ENCODE results near the gene CLK3.
"Not testable (repeated sequence)": the region's sequence is repeated elsewhere in the genome, so short reads cannot be mapped to it uniquely, and the experiment has no call there.

Gene CLK3

DNA sequence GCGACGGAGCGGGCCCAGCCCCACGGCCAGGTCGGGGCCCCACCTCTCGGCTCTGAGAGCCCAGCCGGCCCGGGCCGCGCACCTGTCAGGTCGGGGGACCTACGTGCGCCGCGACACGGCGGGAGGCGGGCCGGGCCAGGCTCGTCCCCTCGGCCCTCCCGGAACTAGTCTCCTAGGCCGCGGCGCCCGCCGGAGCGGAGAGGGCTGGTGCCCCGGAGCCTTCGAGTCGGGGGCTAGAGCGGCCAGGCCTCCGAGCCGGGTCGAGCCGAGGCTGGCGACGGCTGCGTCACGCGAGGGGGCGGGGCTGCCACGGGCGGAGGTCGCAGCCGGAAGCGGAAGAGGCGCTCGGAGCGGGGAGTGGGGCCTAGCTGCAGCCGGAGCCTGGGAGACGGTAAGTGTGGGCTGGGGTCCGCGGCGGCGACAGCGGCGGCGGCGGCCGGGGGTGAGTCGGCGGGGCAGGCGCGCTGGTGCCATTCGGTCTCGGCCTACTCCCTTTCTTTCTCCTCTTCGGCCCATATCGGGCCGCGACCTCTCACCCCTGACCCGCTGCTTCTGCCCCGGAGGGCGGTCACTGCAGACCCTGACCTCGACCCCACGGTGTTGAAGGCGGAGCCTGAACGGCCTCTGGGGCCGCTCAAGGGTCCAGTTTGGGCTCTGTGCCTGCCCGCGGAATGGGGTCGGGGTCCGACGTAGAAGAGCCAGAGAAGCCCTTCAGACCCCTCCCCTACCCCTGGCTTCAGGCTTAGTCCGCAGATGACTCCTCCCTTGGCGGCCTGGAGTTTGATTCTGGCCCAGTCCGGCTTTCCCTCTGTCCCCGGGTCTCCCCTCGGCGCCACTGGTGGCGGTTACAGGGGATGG lies at the start of gene CLK3:
TSS of gene CLK3 (plus strand) at position 329 of the 858 bp plus-strand sequence. CDS start 3,361 bp downstream, outside the sequence.
- peak; percentile 87 for DNase-seq (ENCODE audit: low spot score)

DNA sequence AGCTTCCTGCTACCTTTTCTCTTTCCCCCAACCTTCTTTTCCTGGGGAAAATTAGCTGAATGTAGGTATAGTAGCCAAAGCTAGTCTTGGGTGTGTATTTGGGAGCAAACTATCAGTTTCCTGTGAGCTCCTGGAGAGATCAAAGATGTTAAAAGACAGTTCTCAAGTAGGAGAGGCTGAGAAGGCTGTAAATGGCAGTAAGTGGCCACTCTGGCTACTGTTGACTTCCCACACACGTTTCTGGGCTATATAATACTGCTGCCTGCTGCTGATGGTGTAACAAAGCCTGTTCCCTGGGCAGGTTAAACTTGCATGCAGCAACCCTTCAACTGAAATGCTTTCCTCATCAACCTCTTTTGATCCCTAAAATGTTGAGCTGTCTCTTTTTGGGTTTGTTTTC lies 47.0 kb upstream of the CLK3 start:
- no peak for DNase-seq (ENCODE audit: low spot score)

DNA sequence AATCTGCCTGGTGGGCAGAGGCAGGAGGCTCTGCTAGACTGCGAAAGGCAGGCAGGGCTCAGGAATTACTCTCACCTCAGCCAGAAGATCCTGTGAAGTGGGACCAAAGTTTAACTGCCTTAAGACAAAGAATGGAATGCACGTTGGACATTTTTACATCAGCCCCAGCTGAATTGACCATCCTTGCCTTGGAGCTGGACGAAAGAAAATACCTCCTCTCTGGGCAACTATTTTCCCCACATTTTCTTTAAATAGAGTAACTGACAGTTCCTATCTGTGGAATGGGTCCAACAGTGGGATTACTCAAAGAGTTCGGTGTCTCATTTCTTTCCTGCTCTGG lies 45.9 kb upstream of the CLK3 start:
- no peak for DNase-seq (ENCODE audit: low spot score)

DNA sequence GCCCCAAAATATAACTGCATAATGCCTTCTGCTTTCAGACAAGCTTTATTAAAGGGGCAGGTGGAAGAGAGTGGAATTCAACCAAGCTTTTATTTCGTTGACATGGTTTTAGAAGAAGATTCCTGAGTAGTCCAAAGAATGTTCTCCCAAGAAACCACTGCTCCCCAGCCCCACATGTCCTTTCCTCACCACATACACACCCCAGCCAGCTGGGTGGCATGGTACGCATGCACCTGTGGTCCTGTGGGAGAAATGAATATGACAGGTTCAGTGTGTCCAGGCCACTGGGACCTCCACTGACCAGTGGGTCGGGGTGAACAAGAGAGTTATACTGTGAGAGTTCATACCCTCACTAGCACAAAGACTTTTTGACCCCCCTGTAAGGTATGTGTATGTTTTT lies 44.4 kb upstream of the CLK3 start:
- DNase-seq (ENCODE audit: low spot score), result no peak

DNA sequence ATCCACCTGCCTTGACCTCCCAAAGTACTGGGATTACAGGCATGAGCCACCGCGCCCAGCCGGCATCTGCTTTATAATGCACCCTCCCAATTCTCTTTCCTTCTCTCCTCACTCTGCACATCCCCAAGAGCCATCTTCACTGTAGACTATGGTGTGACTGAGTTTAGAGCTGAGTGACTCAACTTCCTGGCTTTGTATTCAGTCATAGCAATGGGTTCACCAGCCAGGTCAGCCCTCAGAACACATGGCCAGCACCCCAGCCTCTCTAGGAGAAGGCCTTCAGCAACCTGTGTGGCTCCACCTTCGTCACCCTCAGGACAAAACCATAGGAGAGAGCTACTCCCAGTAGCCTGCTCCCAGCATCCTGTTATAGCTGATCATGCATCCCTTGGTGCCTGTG lies 41.6 kb upstream of the CLK3 start:
- DNase-seq (ENCODE audit: low spot score), result no peak

DNA sequence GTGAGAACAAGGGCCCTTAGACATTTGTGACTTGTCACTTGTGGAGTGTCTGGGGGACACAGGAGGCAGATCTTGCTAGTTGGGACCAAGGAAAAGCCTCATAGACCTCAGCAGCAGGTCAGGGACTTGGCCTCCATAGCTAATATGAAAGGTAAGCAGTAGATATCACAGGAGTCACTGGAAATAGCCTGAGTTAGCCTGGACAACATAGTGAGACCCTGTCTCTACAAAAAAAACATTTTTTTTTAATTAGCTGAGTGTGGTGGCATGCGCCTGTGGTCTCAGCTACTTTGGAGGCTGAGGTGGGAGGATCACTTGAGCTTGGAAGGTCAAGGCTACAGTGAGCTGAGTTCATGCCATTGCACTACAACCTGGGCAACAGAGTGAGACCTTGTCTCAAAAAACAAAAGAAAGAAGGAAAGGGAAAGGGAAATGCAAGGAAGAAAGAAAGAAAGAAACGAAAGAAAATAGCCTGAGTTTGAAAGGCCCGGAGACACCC lies 37.1 kb upstream of the CLK3 start:
- no peak for DNase-seq (ENCODE audit: low spot score)

DNA sequence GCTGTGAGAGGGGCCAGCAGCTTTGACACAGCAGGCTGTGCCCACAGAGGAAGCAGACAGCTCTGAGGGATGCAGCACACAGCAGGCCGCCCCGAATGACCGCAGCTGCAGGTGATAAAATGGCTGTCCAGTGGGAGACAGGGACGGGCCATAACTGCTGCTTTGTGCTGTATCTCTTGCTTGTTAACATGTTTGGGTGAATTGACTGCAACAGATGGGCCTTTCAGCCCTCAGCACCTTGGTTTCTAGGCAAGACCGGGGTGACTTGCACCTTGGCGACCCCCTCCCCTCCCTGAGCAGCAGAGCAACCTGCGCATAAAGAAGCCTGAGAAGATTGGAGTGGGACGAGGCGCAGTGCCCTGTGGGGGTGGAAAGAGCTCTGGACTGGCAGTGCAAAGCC lies 36.6 kb upstream of the CLK3 start:
- DNase-seq (ENCODE audit: low spot score), result no peak

DNA sequence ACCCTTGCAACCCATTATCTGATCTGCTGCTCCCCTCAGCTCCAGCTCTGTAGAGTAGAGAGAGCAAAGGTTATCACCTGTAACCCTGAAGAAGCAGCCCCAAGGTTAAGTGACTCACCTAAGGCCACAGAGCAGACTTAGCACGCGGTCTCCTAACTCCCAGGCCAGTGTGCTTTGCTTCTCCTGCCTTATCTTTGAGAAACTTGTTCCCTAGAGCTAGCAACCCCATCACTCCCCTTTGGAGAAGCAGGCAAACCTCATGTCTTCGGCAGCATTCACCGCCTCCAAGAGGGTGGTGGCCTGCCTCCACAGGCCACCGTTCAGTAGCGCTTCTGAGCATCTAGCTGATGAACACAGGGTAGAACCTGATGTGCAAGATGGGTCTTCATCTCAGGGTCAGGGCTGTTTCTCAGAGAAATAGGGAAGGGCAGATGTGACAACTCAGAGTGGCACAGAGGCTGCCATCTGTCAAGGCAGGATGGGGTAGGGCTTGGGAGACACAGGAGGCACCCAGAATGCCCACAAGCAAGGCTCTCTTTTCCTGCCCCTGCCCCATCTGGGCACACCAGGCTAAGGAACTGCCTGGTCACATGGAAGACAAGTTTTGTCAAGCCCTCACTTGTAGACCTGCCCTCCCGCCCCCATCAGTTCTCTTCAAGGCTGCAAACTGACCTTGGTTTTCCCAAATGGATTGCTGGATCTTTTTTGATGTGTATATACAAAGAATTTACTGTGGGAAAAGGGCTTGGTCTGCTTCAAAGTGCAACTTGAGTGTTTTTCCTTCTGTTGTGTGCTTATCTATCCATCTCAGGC lies 34.9 kb upstream of the CLK3 start:
- DNase-seq (ENCODE audit: low spot score), result no peak

DNA sequence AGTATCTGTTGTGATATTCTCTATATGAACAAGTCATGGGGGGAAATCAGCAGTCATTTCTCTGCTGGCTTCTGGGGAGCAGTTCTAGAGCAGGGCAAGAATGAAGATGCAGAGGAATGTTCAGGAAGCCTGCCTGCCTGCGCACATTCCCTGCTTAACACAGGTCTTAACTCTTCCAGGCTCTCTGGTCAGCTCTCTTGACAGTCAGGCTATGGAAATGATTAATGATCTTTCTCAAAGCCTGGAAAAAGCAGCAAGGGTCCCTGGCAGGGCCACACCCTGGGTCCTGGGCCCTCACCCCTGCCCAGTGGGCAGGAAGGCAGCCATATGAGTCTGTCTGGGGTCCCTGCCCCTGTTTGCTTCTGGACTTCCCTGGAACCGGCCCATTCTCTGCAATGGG lies 31.4 kb upstream of the CLK3 start:
- no peak for DNase-seq (ENCODE audit: low spot score)

DNA sequence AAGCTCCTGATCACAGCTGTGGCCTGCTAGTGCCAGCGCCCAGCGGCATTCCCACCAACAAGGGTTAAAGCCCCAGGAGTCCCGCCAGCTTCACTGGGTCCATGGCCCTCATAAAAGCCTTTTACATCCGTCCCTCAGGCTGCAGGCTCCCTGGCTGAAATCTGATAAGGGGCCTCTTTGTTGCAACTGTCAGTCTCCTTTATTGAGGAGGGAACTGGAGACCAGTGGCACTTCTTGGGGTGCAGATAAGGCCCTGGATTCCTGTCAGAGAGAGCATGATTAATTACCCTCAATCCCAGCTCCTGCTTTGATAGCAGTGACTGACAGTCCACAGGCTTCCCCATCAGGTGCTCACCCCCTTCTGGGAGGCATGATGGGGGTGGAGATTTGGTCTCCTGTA lies 30.9 kb upstream of the CLK3 start:
- DNase-seq (ENCODE audit: low spot score), result no peak

DNA sequence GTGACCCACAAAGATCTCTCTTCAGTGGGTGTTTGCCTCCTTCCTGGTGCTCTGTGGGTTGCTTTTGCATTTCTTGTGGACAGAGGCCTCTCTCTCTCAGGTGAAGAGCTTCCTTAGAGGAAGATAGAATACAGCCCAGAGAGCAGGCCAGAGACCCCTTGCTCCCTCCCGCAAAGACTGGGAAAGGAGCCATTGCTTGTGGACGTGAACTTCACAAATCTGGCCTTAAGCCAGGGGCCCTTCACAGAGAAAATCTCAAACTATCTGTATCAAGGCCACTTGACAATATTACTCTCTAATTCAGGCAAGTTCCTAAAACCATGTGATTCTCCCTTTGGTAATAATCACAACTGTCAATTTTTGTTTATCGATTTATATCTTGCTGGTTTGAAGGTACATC lies 30.4 kb upstream of the CLK3 start:
- DNase-seq (ENCODE audit: low spot score), result no peak

DNA sequence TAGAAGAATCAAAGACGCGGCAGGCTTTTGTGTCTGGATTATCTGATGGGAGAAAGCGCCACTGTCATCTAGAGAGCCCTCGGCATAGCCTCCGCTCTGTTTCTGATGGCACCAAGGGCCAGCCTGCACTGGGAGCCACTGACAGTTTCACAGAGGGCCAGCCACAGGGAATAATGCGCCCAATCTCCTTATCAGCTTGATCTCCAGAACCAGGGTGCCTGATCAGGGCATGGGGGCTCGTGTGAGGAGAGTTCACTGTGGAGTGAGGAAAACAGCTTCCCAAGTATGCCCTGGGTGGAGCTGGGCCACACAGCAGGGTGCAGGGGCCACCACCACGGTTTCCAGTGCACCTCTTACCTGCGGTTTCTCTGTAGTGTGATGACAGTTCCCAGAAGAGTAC lies 29.8 kb upstream of the CLK3 start:
- DNase-seq (ENCODE audit: low spot score), result no peak

DNA sequence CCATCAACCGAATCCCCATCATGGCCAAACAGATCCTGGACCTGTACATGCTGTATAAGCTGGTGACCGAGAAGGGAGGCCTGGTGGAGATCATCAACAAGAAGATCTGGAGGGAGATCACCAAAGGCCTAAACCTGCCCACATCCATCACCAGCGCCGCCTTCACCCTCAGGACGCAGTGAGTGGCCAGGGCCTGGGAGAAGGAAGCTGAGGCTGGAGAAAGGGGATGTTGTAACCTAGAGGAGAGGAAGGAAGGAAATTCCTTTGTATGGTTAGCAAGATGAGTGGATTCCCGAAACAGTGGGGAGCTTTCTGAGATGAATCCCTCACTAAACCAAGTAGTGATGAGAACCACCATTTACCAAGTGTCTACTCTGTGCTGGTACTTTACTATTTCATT lies 25.8 kb upstream of the CLK3 start:
- DNase-seq (ENCODE audit: low spot score), result no peak

DNA sequence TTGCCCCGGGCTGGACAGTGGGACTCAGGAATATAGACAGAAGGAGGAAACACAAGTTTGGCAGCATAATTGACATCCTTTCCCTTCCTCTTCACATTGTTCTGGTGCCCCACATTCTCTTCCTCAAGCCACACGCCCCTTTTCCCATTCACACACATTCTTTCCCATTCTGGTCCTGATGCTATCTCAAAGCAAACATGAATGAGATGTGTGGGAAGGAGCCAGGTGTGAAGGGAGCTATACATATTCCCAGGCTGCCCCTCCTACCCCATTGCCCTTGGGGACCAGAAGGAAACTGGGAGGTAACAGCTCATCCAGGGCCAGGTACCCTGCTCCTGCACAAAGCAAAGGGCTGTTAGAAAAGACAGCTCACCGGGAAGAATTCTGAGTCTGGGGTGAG lies 23.4 kb upstream of the CLK3 start:
- DNase-seq (ENCODE audit: low spot score), result no peak

DNA sequence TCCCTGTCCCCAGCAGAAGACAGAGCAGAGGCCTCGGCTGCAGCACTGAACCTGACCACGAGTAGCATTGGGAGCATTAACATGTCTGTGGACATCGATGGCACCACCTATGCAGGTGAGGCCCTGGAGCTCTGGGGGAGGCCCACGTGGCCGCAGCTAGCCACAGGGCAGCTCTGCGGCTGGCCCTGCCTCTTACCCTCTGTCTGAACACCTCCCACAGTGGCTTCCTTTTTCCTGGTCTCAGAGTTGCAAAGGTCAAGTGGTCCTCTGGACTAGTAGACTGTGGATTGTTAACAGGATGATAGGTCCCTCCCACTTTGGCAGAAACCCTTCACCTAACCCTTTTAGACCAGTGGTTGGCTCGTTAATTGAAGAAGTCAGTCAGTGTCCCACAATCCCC lies 22.5 kb upstream of the CLK3 start:
- no peak for DNase-seq (ENCODE audit: low spot score)

DNA sequence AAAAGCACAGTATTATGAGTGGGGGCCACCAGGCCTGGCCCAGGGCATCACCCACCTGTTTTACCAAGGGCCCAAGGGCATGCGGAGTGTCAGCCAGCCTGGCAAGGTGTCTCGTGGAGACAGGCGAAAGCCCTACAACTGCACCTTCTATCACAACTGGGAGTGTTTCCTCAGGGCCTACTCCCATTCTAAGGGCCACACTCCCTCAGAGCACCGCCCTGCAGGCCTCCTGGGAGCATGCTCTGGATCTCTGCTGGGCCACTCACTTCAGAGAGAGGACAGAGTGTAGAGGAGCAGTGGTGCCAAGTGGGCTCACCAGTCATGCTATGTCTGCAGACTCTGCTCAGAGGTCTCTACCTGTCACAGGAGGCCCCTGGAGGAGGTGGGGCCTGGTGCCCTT lies 21.2 kb upstream of the CLK3 start:
- DNase-seq (ENCODE audit: low spot score), result no peak

DNA sequence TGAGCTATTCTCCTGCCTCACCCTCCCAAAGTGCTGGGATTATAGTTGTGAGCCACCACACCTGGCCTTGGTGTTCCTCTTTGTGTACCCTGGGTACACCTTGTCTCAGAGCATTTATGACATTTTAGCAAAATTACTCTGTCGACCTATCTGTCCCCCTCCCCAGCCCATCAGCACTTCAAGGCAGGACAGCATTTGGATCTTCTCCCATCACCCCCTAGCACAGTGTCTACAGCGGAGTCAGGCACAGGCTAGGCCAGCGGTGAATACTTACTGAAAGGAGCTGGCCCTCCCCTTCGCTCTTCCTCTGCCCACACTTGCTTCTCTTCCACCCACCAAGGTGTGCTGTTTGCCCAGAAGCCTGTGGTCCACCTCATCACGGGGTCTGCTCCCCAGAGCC lies 20.4 kb upstream of the CLK3 start:
- DNase-seq (ENCODE audit: low spot score), result no peak

DNA sequence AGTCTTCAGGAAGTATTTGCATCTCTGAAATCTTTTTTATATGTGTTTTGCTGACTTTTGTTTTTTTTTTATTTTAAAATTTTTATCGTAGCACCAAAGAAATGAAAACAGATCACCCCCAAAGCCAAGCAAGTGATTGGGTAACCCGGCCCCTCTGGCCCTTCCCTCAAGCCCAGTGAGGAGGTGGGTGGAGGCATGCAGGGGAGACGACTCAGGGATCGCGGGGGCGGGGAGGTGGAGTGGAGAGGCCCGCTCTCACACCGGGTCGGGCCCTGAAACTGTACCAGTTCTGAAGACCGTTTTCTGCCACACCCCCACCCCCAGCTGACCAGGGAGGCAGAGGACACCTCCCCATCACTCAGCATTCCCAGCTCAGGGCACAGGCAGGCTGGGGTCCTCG lies 18.9 kb upstream of the CLK3 start:
- DNase-seq (ENCODE audit: low spot score), result not testable (repeated sequence)

DNA sequence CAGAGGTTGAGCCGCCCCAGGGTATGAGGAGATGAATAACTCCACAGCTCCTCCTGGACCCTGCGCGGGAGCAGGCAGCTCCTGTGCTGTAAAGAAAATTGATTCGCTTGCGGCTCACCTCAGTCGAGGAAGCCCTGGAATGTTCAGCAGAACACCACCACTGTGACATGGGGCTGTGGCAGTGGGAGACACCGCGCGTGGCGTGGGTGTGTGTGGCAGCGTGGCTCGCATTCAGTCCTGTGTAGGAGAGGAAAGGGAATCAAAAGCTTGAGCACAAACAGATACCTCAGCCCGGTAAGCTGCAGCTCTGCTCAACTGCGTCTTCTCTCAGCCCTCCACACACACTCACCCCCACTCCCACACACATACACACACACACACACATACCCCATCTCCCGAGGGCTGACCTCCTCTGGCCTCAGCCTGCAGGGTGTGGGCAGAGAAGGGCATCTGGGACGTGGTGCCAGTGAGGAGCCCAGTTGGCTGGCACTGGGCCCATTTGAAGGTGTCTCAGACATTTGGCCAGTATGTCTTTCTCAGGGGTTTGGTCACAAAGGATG lies 18.4 kb upstream of the CLK3 start:
- DNase-seq (ENCODE audit: low spot score), result not testable (repeated sequence)

DNA sequence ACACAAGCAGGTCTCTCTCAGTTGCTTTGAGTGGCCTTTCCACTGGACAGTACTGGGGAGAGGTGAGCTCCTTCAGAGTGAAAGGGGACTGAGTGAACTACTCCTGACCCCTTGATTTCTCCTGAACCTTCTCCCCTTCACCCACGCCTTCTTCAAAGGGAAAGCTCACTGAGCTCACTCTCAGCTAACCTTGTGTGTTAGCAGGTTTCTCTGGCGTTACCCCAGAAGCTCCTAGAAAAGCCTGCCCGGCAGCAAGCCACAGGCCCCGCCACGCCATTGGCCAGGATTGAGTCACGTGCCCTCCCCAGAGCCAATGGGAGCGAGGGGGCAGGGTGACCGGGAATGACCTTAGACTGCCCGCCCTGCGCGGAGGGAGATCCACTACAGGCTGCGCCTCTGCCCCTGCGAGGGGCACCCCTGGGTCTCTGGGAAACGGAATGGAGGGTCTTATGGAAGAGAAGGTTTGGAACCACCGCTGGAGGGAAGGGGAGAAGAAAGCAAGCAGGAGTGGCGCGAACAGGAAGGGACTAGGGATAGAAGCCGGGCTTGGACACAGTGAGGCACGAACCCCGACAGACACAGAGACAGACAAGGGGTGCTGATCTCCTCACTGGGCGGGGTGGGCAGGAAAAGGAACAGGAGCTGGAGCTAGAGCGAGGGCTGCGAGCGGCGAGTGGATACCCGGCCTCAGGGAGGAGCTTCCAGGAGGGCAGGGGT lies 17.4 kb upstream of the CLK3 start:
- peak; percentile 95 for DNase-seq (ENCODE audit: low spot score)

DNA sequence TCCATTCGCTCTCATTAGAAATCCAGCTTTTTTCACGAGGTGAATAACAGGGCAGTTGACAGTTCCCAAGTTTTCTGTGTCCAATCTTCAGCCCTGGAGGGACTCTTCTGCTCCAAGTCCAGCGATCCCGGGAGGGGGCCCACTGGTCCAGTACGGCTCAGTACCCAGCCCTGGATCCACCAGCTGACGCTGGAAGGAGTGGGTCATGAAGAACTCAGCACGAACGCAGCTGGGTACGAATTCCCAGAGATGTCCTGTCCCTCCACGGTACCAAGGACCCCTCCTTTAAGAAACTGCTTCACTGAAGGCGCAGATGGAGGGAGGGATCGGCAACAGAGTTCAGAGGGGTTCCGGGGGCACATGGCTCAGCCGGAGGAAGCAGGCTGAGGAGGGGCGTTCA lies 16.5 kb upstream of the CLK3 start:
- peak; percentile 40 for DNase-seq (ENCODE audit: low spot score)

DNA sequence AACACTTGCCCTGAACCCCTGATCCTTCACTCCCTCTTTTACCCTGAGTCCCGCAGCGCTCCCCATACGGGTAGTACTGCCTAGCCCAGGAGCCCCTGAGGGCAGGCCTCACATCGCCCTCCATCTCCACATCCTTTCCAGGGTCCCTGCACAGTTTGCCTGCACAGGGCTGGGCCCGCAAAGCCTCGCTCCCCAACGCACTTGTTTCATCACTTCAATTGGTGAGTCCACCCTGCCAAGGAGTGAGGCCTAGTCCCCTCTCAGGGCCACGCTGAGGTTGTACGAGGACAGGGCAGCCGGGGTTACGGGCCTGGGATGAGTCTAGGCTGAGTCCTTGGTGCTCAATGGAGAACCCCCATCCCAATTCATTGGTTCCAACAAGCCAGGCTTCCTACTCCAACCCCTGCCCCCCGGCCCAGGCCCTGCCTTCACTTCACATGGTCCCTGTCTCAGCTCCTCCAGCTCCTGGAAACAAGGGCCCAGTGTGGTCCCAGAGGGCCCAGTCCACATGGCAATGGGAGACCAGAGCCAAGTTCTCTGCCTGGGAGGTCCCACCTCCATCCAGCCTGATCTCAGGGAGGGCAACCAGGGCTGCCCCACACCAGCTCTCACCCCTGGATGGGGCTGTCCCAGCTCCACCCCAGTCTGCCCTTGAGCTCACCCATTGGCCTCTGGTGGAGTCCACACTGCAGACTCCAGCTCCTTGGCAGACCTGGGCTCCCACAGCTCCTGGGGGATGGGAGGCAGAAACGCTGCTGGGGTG lies 12.4 kb upstream of the CLK3 start:
- no peak for DNase-seq (ENCODE audit: low spot score)

Measured in hematopoietic multipotent progenitor cell treated with erythropoietin and hydrocortisone succinate and interleukin-3 and kit ligand, for 15 days (in vitro differentiated cells).